Body of pancreas (tissue), 4 donors: ENCODE data around the gene PBXIP1. TPM values are rescaled to one million over a fixed set of nuclear protein-coding genes. Genes with fewer than 3 reads are reported as not detected.

Experiments
- ATAC-seq: fragments of 150-250 bp; one replicate; pipeline ENCODE4 v1.9.1; 2016
- DNase-seq, 4 donors: peaks; one replicate each; pipeline ENCODE4 v3.0.0-alpha.2; 2019
- H3K27ac ChIP-seq, 4 donors: fragments of 200-600 bp; sonication (generic); 1 replicate in 3 of 4; 2 replicates in 1 of 4; pipeline versions ENCODE4 v1.5.1 to v1.6.1; 2016 to 2019; ENCODE audit warnings: mild to moderate bottlenecking in 1 of 4, mixed read lengths in 1 of 4, moderate library complexity in 1 of 4
- H3K27me3 ChIP-seq, 2 donors: fragments of 200-600 bp; sonication (generic); one replicate each; pipeline ENCODE4 v1.6.0; 2016; ENCODE audit warnings: mild to moderate bottlenecking in 1 of 2
- H3K36me3 ChIP-seq, 2 donors: fragments of 200-600 bp; sonication (generic); replicated peaks in 1 of 2; 2 replicates each; pipeline ENCODE4 v1.5.1; 2016; ENCODE audit warnings: low read depth in 2 of 2; ENCODE audit not compliant: insufficient read depth in 1 of 2
- H3K4me1 ChIP-seq: fragments of 200-600 bp; sonication (generic); one replicate; pipeline ENCODE4 v1.6.0; 2016
- H3K4me3 ChIP-seq, 2 donors: fragments of 200-600 bp; sonication (generic); 1 replicate in 1 of 2; 2 replicates in 1 of 2; pipeline ENCODE4 v1.5.1; 2016 to 2019
- H3K9me3 ChIP-seq, 3 donors: fragments of 200-600 bp; sonication (generic); 1 replicate in 2 of 3; 2 replicates in 1 of 3; pipeline ENCODE4 v1.5.1; 2016
- CTCF ChIP-seq, 7 experiments: fragments of 450-650 bp in 4 of 7; fragments of 200-600 bp in 3 of 7; sonication (generic) in 3 of 7; IDR thresholded peaks; one replicate each; pipeline ENCODE4 v1.5.1; 2016 to 2019; ENCODE audit warnings: antibody characterized with exemption in 7 of 7
- POLR2A ChIP-seq, 3 donors: fragments of 450-650 bp; IDR thresholded peaks; one replicate each; pipeline ENCODE4 v1.6.1; 2016; ENCODE audit warnings: antibody characterized with exemption in 3 of 3, mild to moderate bottlenecking in 2 of 3
- WGBS, 2 donors: methylation state at CpG; one replicate each; pipeline ENCODE4 v1.1.5; 2017; 5-methylcytosine and 5-hydroxymethylcytosine counted together
- intact Hi-C: fragments of 100-400 bp; cut with DNase I; formaldehyde crosslinking; loops from one replicate; pipeline ENCODE4 v1.15.1; 2023
- microRNA-seq, 2 donors: library from miRNA; unstranded; fragments of <30 nt; microRNA quantifications; one replicate each; pipeline ENCODE4, GENCODE V29; 2016; ENCODE audit warnings: borderline number of aligned reads in 2 of 2, borderline replicate concordance in 2 of 2
- small RNA-seq: library from RNA; depleted of rRNA; stranded (forward); fragments of <200 nt; gene quantifications from one replicate; pipeline ENCODE3, GENCODE V24; 2016
- total RNA-seq, 2 donors: library from RNA; depleted of rRNA; stranded (reverse); fragments of >200 nt; gene quantifications; one replicate each; pipeline ENCODE4 v1.1.0, GENCODE V29; 2016

Gene PBXIP1
- total RNA-seq, 2 donors from 2014 or later: 26.0 to 60.7 TPM

- Histone ChIP-seq H3K9me3 (no peaks in the 10 kb centered on the region), H3K36me3 (no peaks in the 10 kb centered on the region), H3K4me1 (no peaks in the 10 kb centered on the region), H3K27me3 (no peaks in the 10 kb centered on the region), H3K4me3 (no peak overlapping the region), H3K27ac (no peak overlapping the region)
- ATAC-seq (no peak), DNase-seq (no peak)
- intact Hi-C loops: no loop called here
- TF ChIP-seq POLR2A (IDR thresholded peaks at IDR 0.05): no peak
- no peak for TF ChIP-seq CTCF (IDR thresholded peaks at IDR 0.05)
- 78 to 96% methylated on average over 1 of the region's 1 CpG for WGBS, 2 donors
These were observed 54.3 kb downstream of the PBXIP1 start for GRCh38 chr1:154901591-154901990.

GRCh38 chr1:154899041-154899440, 56.9 kb downstream of the PBXIP1 start:
- WGBS, 2 donors: 83 to 86% methylated on average over 6 of the region's 6 CpGs
- TF ChIP-seq CTCF (IDR thresholded peaks at IDR 0.05): no peak
- TF ChIP-seq POLR2A (IDR thresholded peaks at IDR 0.05): no peak
- ATAC-seq: no peak

GRCh38 chr1:154896771-154897286, 59.1 kb downstream of the PBXIP1 start:
- ATAC-seq (no peak), DNase-seq (no peak)
- 71 to 72% methylated on average over 9 to 10 of the region's 10 CpGs for WGBS, 2 donors
- Histone ChIP-seq H3K4me1 (no peaks in the 10 kb centered on the region), H3K27me3 (no peaks in the 10 kb centered on the region), H3K9me3 (no peaks in the 10 kb centered on the region), H3K4me3 (no peak overlapping the region), H3K27ac (no peak overlapping the region), H3K36me3 (no peaks in the 10 kb centered on the region)
- intact Hi-C loops: no loop called here
- TF ChIP-seq CTCF (IDR thresholded peaks at IDR 0.05): no peak
- no peak for TF ChIP-seq POLR2A (IDR thresholded peaks at IDR 0.05)

More at GRCh38 chr1:154899041-154899440, 56.9 kb downstream of the PBXIP1 start:
- Histone ChIP-seq H3K9me3 (no peaks in the 10 kb centered on the region), H3K27ac (no peak overlapping the region), H3K4me3 (no peak overlapping the region), H3K36me3 (no peaks in the 10 kb centered on the region), H3K27me3 (no peaks in the 10 kb centered on the region), H3K4me1 (no peaks in the 10 kb centered on the region)
- intact Hi-C loops: no loop called here
- DNase-seq: no peak

DNA sequence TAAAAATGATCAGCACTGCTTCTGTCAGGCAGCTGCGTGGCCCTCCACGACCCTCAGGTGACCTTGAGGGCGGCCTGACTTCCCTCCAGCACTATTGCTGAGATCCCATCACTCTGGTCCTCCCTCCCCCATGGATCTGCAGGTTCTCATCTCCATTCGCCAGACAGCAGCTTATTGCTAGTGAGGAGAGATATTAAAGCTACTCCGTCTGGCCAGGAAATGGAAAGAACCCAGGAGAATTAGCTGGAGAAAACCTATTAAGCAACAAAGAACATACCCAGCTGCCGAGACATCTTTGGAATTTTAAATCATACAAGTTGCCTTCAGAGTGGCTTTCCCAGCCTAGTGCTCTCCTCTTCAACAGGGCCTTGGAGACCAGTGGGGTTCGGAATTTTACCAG, 60.1 kb downstream of the PBXIP1 start:
- ATAC-seq (no peak), DNase-seq (no peak)
- Histone ChIP-seq H3K36me3 (no peaks in the 10 kb centered on the region), H3K4me3 (no peak overlapping the region), H3K27me3 (no peaks in the 10 kb centered on the region), H3K9me3 (no peaks in the 10 kb centered on the region), H3K27ac (no peak overlapping the region), H3K4me1 (no peaks in the 10 kb centered on the region)
- intact Hi-C loops: no loop called here
- 49 to 53% methylated on average over 7 of the region's 7 CpGs for WGBS, 2 donors
- no peak for TF ChIP-seq CTCF (IDR thresholded peaks at IDR 0.05)
- no peak for TF ChIP-seq POLR2A (IDR thresholded peaks at IDR 0.05)

Small RNAs within 50 kb of the gene (microRNA-seq; reads per million reads assigned to microRNA genes)
- gene MIR4258: 0 reads per million in 2 donors

Small RNAs within 50 kb of the gene (small RNA-seq; reads per million reads assigned to genes)
- gene MIR4258: not detected
- not detected for gene RF00017

Other genes with a start within 250 kb of the PBXIP1 start
- 1 to 10 TPM in 1 of 2 donors, under 1 TPM in 1; 0.33 to 1.6 TPM for gene KCNN3, start 85.8 kb downstream of the PBXIP1 start, total RNA-seq
- gene PMVK, start 19.4 kb downstream of the PBXIP1 start, total RNA-seq: 10 to 100 TPM in 1 of 2 donors, 1 to 10 TPM in 1; 7.0 to 18.5 TPM
- gene PYGO2, start 5.7 kb upstream of the PBXIP1 start, total RNA-seq: 10 to 100 TPM; 10.9 to 15.2 TPM
- 10 to 100 TPM; 38.1 to 45.5 TPM for gene SHC1, start 14.6 kb upstream of the PBXIP1 start, total RNA-seq
- 10 to 100 TPM; 15.6 to 29.0 TPM for gene CKS1B, start 18.6 kb upstream of the PBXIP1 start, total RNA-seq
- 10 to 100 TPM; 10.1 to 51.4 TPM for gene FLAD1, start 27.2 kb upstream of the PBXIP1 start, total RNA-seq
- gene LENEP, start 37.5 kb upstream of the PBXIP1 start, total RNA-seq: not detected
- gene ZBTB7B, start 46.7 kb upstream of the PBXIP1 start, total RNA-seq: 10 to 100 TPM; 30.1 to 34.3 TPM
- 1 to 10 TPM in 1 of 2 donors, under 1 TPM in 1; 0.33 to 1.8 TPM for gene DCST2, start 77.7 kb upstream of the PBXIP1 start, total RNA-seq
- gene DCST1, start 77.7 kb upstream of the PBXIP1 start, total RNA-seq: not detected
- gene ADAM15, start 95.2 kb upstream of the PBXIP1 start, total RNA-seq: 10 to 100 TPM; 37.2 to 48.5 TPM
- gene EFNA4, start 107.6 kb upstream of the PBXIP1 start, total RNA-seq: 1 to 10 TPM; 4.7 to 5.6 TPM
- 1 to 10 TPM in 1 of 2 donors, not detected in 1; 1.8 TPM for gene EFNA3, start 122.7 kb upstream of the PBXIP1 start, total RNA-seq
- 10 to 100 TPM; 10.5 to 20.2 TPM for gene EFNA1, start 171.8 kb upstream of the PBXIP1 start, total RNA-seq
- 10 to 100 TPM; 13.7 to 25.7 TPM for gene SLC50A1, start 179.8 kb upstream of the PBXIP1 start, total RNA-seq
- gene DPM3, start 184.4 kb upstream of the PBXIP1 start, total RNA-seq: 100 to 1,000 TPM in 1 of 2 donors, 1 to 10 TPM in 1; 6.2 to 106 TPM
- gene KRTCAP2, start 217.2 kb upstream of the PBXIP1 start, total RNA-seq: 10 to 100 TPM; 46.4 to 71.5 TPM
- gene TRIM46, start 217.8 kb upstream of the PBXIP1 start, total RNA-seq: under 1 TPM in 1 of 2 donors, not detected in 1; 0.26 TPM